SK-N-MC (cell line): ENCODE results near the gene MAP7D3.

Experiments
- DNase-seq: peaks from one replicate; pipeline ENCODE4 v3.0.0-alpha.2; 2011; ENCODE audit warnings: low read depth, low spot score
- H3K27ac ChIP-seq: fragments of 200-600 bp; sonication (generic); 2 replicates; pipeline ENCODE4 v1.5.1; 2016; ENCODE audit warnings: mixed run types
- H3K36me3 ChIP-seq: fragments of 200-600 bp; sonication (generic); 2 replicates; pipeline ENCODE4 v1.6.1; 2017; ENCODE audit warnings: antibody characterized with exemption, low read length, mixed read lengths; ENCODE audit not compliant: insufficient read depth
- H3K4me3 ChIP-seq: fragments of 200-600 bp; sonication (generic); 2 replicates; pipeline ENCODE4 v1.5.1; 2016
- H3K9ac ChIP-seq: fragments of 200-600 bp; sonication (generic); 2 replicates; pipeline ENCODE4 v1.8.0; 2017; ENCODE audit warnings: mixed run types, mixed read lengths; ENCODE audit not compliant: insufficient read length
- H3K9me3 ChIP-seq: fragments of 200-600 bp; sonication (generic); 2 replicates; pipeline ENCODE4 v1.6.1; 2017; ENCODE audit warnings: low read depth, mild to moderate bottlenecking, antibody characterized with exemption, low read length, moderate library complexity, mixed read lengths
- EZH2 ChIP-seq: fragments of 200-600 bp; sonication (generic); IDR thresholded peaks from one replicate; pipeline ENCODE4 v1.6.1; 2017; ENCODE audit warnings: antibody characterized with exemption
- FOXP2 ChIP-seq: optimal IDR thresholded peaks from 2 replicates; pipeline ENCODE3; 2011; ENCODE audit warnings: mild to moderate bottlenecking, moderate library complexity; ENCODE audit not compliant: insufficient read depth; ENCODE audit errors: extremely low read length, control extremely low read depth
- POLR2AphosphoS5 ChIP-seq: IDR thresholded peaks from 2 replicates; pipeline ENCODE4 v1.6.1; 2012; ENCODE audit warnings: mild to moderate bottlenecking, low read depth, low read length, borderline replicate concordance

The MAP7D3 gene

GRCh38 chrX:136211766-136212556 lies 39.2 kb downstream of the MAP7D3 start:
- no peak overlapping the region for H3K4me3 ChIP-seq
- TF ChIP-seq POLR2AphosphoS5 (no peak), FOXP2 (no peak), EZH2 (no peak)
- H3K27ac ChIP-seq: no peak overlapping the region
- H3K9ac ChIP-seq: no peak overlapping the region
- H3K36me3 ChIP-seq: no peaks in the 10 kb centered on the region; the same call in 1 of the 2 replicates
- DNase-seq: no peak
- no peaks in the 10 kb centered on the region for H3K9me3 ChIP-seq

- H3K4me3 ChIP-seq: no peak overlapping the region
- H3K36me3 ChIP-seq: no peaks in the 10 kb centered on the region; the same call in 1 of the 2 replicates
- no peaks in the 10 kb centered on the region for H3K9me3 ChIP-seq
- H3K9ac ChIP-seq: no peak overlapping the region
- no peak for DNase-seq
- H3K27ac ChIP-seq: no peak overlapping the region
- TF ChIP-seq EZH2 (no peak), FOXP2 (no peak), POLR2AphosphoS5 (no peak)
Observed at GRCh38 chrX:136210806-136211205, 40.4 kb downstream of the MAP7D3 start.

GRCh38 chrX:136210243-136210642 lies 41.0 kb downstream of the MAP7D3 start:
- DNase-seq: no peak
- no peak overlapping the region for H3K9ac ChIP-seq
- no peak overlapping the region for H3K27ac ChIP-seq
- H3K4me3 ChIP-seq: no peak overlapping the region
- H3K36me3 ChIP-seq: no peaks in the 10 kb centered on the region; the same call in 1 of the 2 replicates
- H3K9me3 ChIP-seq: no peaks in the 10 kb centered on the region
- no peak for TF ChIP-seq POLR2AphosphoS5
- no peak for TF ChIP-seq FOXP2
- TF ChIP-seq EZH2: no peak

GRCh38 chrX:136209751-136210150 lies 41.4 kb downstream of the MAP7D3 start:
- H3K36me3 ChIP-seq: no peaks in the 10 kb centered on the region; the same call in 1 of the 2 replicates
- H3K27ac ChIP-seq: no peak overlapping the region
- no peak for DNase-seq
- H3K9ac ChIP-seq: no peak overlapping the region
- TF ChIP-seq EZH2: no peak
- TF ChIP-seq FOXP2: no peak
- TF ChIP-seq POLR2AphosphoS5: no peak
- no peak overlapping the region for H3K4me3 ChIP-seq
- H3K9me3 ChIP-seq: no peaks in the 10 kb centered on the region

- Histone ChIP-seq H3K9me3 (no peaks in the 10 kb centered on the region), H3K27ac (no peak overlapping the region), H3K36me3 (no peaks in the 10 kb centered on the region; the same call in 1 of the 2 replicates), H3K9ac (no peak overlapping the region), H3K4me3 (no peak overlapping the region)
- DNase-seq: no peak
- TF ChIP-seq POLR2AphosphoS5: no peak
- TF ChIP-seq EZH2: no peak
- no peak for TF ChIP-seq FOXP2
Observed at GRCh38 chrX:136209016-136209738, 42.0 kb downstream of the MAP7D3 start.

- no peak for TF ChIP-seq FOXP2
- TF ChIP-seq EZH2: no peak
- Histone ChIP-seq H3K9ac (no peak overlapping the region), H3K36me3 (no peaks in the 10 kb centered on the region; the same call in 1 of the 2 replicates), H3K9me3 (no peaks in the 10 kb centered on the region), H3K27ac (no peak overlapping the region), H3K4me3 (no peak overlapping the region)
- no peak for DNase-seq
Observed at GRCh38 chrX:136207546-136207945, 43.7 kb downstream of the MAP7D3 start.

- H3K27ac ChIP-seq: no peak overlapping the region
- TF ChIP-seq FOXP2 (no peak), EZH2 (no peak), POLR2AphosphoS5 (no peak)
- no peak for DNase-seq
- no peak overlapping the region for H3K9ac ChIP-seq
- no peaks in the 10 kb centered on the region for H3K9me3 ChIP-seq
- no peaks in the 10 kb centered on the region; the same call in 1 of the 2 replicates for H3K36me3 ChIP-seq
- no peak overlapping the region for H3K4me3 ChIP-seq
Observed at GRCh38 chrX:136206916-136207315, 44.3 kb downstream of the MAP7D3 start.

GRCh38 chrX:136205882-136206380 lies 45.3 kb downstream of the MAP7D3 start:
- DNase-seq: no peak
- no peak overlapping the region for H3K9ac ChIP-seq

More at GRCh38 chrX:136205882-136206380, 45.3 kb downstream of the MAP7D3 start:
- Histone ChIP-seq H3K4me3 (no peak overlapping the region), H3K27ac (no peak overlapping the region), H3K9me3 (no peaks in the 10 kb centered on the region), H3K36me3 (no peaks in the 10 kb centered on the region; the same call in 1 of the 2 replicates)
- TF ChIP-seq EZH2: no peak
- TF ChIP-seq FOXP2: no peak
- TF ChIP-seq POLR2AphosphoS5: no peak
